OCI-LY1 (cell line): ENCODE data around the gene ST13.

Experiments
- EZH2 ChIP-seq: fragments of 200-600 bp; sonication (generic), shearing (Covaris generic); IDR thresholded peaks from 2 replicates; pipeline ENCODE4 v1.8.0; 2017; ENCODE audit warnings: borderline replicate concordance, mixed run types, mild to moderate bottlenecking, antibody characterized with exemption, low read length, moderate library complexity, mixed read lengths
- TF ChIP-seq, protein P1 (sequence below): fragments of 200-600 bp; sonication (generic), shearing (Covaris generic); IDR thresholded peaks from 2 replicates; pipeline ENCODE4 v1.5.1; 2017; ENCODE audit warnings: mild to moderate bottlenecking, antibody characterized with exemption, low read length, moderate library complexity, mixed read lengths

DNA sequence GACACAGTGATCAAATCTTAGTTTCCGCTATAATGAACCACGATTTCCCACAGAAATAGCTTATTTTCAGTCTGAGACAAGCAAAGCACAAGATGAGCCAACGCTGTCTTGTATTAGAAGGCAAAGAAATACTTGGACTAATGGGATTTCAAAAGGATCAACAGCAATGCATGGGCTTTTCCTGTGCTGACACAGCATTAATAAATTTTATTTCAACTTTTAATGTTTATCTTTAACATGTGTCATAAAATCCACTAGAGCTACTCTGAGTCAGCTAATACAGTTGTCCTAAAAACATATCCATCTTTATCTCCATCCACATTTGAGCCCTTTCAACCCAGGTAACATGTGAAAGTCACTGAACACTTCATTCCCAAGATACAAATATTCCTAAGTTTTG is 21.8 kb downstream of the ST13 start:
- TF ChIP-seq, protein P1, sequence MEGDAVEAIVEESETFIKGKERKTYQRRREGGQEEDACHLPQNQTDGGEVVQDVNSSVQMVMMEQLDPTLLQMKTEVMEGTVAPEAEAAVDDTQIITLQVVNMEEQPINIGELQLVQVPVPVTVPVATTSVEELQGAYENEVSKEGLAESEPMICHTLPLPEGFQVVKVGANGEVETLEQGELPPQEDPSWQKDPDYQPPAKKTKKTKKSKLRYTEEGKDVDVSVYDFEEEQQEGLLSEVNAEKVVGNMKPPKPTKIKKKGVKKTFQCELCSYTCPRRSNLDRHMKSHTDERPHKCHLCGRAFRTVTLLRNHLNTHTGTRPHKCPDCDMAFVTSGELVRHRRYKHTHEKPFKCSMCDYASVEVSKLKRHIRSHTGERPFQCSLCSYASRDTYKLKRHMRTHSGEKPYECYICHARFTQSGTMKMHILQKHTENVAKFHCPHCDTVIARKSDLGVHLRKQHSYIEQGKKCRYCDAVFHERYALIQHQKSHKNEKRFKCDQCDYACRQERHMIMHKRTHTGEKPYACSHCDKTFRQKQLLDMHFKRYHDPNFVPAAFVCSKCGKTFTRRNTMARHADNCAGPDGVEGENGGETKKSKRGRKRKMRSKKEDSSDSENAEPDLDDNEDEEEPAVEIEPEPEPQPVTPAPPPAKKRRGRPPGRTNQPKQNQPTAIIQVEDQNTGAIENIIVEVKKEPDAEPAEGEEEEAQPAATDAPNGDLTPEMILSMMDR = no peak
- TF ChIP-seq EZH2 = no peak
